ENCODE data around the gene SPINK4.

DNA sequence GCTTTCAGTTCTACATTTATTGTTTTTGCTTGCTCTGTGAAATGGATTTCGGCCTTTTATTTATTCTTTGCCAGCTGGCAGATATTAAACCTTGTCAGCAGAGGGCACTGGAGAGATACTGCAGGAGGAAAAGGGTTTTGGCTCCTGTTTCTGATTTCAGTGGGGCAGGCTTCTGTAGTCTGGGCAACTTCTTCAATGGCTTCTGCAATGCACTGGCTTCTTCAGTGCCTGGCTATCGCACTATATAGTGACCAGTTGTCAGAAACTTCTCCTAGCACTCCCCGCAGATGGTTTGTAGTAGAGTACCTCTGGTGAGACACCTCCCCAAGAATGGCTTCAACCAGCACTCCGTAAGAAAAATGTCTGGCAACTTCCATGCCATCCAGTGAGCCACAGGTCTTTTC is 47.1 kb downstream of the SPINK4 start:
- TF ChIP-seq POLR2AphosphoS5 (IDR thresholded peaks at IDR 0.05; ENCODE audit: low read depth, low read length) (no peak), POLR2A (IDR thresholded peaks at IDR 0.05; ENCODE audit: low read depth, low read length) (no peak)
